Endothelial cell of umbilical vein (primary cell): ENCODE data around the gene TANGO2.

Experiments
- CTCF ChIP-seq, 2 donors: IDR thresholded peaks; 1 replicate in 1 of 2; 2 replicates in 1 of 2; pipeline ENCODE4 v1.5.1; 2011; ENCODE audit warnings: low read length in 2 of 2, mild to moderate bottlenecking in 2 of 2, moderate library complexity in 2 of 2, control low read depth in 1 of 2, inconsistent platforms in 1 of 2, low read depth in 1 of 2; ENCODE audit not compliant: insufficient read depth in 1 of 2; ENCODE audit errors: extremely low read depth in 1 of 2
- EZH2 ChIP-seq: IDR thresholded peaks from 2 replicates; pipeline ENCODE4 v1.6.1; 2012; ENCODE audit warnings: borderline replicate concordance, low read depth, mild to moderate bottlenecking, moderate library complexity, low read length, inconsistent platforms; ENCODE audit not compliant: severe bottlenecking
- JUN ChIP-seq: IDR thresholded peaks from 2 replicates; pipeline ENCODE4 v1.6.1; 2011; ENCODE audit warnings: borderline replicate concordance, low read depth; ENCODE audit not compliant: insufficient read length, insufficient read depth
- MAX ChIP-seq: IDR thresholded peaks from 2 replicates; pipeline ENCODE4 v1.6.1; 2011; ENCODE audit not compliant: insufficient read depth, insufficient read length
- MYC ChIP-seq: IDR thresholded peaks from one replicate; pipeline ENCODE4 v1.6.1; 2011; ENCODE audit warnings: mild to moderate bottlenecking, low read depth, low read length
- POLR2A ChIP-seq: IDR thresholded peaks from 2 replicates; pipeline ENCODE4 v1.6.1; 2012; ENCODE audit warnings: low read depth, mild to moderate bottlenecking, control low read depth, low read length
- POLR2AphosphoS5 ChIP-seq: IDR thresholded peaks from 2 replicates; pipeline ENCODE4 v1.6.1; 2012; ENCODE audit warnings: low read depth, mild to moderate bottlenecking, control low read depth, low read length, moderate library complexity; ENCODE audit not compliant: insufficient read depth

GRCh38 chr22:19976671-19977070 is 44.2 kb upstream of the TANGO2 start:
- TF ChIP-seq MYC (no peak), MAX (no peak), POLR2A (no peak), CTCF (IDR thresholded peaks at IDR 0.05; ENCODE audit: extremely low read depth in 1 of 2, insufficient read depth in 1 of 2, low read depth in 1 of 2, low read length in 2 of 2) (no peak), JUN (no peak), POLR2AphosphoS5 (no peak), EZH2 (no peak)
